Measurements from ENCODE around the gene CTCFL.

Gene CTCFL

DNA sequence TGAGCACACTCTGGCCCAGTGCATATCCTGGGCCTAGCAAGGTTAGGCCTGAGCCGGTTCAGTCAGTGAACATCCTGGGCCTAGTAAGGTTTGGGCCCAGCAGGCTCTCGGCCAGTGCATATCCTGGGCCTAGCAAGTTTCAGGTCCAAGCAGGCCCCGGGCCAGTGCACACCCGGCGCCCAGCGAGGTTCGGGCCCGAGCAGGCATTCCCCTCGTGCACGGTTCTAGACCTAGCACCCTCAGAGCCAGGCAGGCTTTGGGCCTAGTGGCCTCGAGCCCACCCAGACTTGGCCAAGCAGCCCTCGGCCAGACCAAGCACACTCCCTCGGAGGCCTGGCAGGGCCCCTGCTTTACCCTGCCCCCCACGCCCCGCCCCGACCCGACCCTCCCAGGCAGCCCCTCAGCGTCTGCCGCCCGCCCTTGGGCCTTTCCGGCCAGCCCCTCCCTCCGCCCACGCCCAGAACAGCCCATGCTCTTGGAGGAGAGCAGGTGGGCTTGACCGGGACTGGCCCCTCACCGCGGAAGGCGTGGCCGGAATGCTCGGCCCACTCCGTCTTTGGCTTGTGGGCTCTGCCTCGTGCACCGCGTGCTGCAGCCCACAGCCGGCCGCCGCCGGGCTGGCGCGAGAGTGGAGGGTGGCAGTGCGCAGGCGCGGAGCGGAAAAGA, at the start of gene CTCFL:
TSS of gene CTCFL (minus strand) at position 630 of the 666 bp plus-strand sequence. CDS start 935 bp downstream, outside the sequence.
- DNase-seq = no peak

DNA sequence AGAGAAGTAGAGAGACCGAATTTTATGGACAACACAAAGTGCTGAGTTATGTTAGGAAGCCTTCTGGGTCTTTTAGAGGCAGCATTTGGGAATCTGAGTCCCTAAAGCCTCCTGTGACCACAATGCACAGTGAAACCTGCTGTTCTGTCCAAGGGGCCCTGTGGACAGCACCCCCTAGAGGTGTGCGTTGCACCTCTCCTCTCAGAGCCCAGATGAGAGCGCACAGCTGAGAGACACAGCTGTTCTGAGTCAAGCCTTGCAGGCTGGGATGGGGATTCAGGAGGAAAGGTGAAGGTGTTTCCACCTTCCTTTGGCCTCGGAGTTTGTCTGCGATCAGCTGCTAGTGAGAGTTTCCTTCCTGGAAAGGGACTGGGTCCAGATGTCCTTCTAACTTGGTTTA, 49.0 kb upstream of the CTCFL start:
- DNase-seq = no peak

GRCh38 chr20:57573242-57573641, 48.3 kb upstream of the CTCFL start:
- no peak for DNase-seq

GRCh38 chr20:57571782-57572416, 47.0 kb upstream of the CTCFL start:
- no peak for DNase-seq

DNA sequence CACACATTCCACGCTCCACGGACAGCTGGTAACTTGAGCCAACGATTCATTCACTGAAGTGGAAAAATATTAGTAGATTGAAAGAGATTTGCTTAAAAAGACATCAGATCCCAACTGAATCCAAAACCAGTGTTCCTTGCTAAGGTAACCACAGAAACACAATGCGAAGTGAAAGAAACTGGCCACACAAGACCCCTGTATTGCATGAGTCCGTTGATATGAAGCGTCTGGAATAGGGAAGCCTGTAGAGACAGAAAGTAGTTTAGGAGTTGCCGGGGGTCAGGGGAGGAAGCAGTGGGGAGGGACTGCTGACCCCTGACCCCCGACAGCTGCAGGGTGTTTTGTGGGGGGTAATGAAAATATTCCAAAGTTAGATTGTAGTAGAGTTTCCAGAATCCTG, 46.0 kb upstream of the CTCFL start:
- DNase-seq = no peak

DNA sequence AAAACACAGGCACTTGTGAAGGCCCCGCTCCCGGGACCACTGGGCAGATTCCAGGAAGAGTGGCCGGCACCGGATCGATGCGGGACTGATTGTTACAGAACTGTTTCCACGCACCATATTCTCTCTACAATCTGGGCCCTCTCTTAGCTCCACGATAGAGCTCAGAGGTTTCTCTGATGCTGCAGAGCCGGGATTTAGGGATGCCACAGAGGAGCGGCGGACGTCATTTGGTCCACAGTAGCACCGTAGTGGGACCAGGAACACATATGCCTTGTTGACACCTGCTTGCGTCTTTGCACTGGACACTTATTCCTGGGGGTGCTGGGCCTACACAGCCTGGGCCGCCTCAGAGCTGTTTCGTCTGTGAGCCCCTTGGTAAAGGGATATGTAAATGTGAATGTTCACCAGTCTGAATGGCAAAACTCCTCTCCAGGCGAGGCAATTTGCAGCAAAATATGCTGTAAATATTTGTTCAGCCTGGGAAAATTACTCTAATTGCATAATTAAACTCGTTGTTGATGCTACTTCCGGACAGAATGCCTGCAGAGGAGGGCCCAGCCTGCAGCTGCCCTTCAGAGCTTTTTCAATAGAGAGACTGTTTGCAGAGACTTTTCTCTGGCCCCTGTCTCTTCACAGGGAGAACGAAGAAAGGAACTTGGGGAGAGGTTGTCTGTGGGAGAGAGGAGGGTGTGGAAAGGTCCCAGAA, 45.4 kb upstream of the CTCFL start:
- DNase-seq = no peak

DNA sequence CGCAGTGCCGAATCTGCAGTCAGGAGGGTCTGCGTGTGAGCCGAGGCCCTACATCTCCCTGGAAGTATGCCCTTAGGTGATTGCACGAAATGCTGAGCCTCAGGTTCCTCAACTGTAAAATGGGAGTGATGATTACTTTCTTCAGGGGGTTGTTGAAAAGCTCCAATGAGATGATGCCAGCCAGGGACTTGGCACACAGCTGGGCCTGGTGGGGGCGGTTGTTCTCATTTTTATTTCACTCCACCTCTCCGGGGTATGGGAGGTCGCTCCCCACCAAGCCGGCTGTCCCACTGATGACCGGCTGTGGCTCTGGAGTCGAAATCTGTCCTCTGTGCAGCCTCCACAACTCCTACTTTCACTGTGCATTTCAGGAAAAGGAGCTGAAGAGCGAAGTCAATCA, 44.0 kb upstream of the CTCFL start:
- DNase-seq = no peak

DNA sequence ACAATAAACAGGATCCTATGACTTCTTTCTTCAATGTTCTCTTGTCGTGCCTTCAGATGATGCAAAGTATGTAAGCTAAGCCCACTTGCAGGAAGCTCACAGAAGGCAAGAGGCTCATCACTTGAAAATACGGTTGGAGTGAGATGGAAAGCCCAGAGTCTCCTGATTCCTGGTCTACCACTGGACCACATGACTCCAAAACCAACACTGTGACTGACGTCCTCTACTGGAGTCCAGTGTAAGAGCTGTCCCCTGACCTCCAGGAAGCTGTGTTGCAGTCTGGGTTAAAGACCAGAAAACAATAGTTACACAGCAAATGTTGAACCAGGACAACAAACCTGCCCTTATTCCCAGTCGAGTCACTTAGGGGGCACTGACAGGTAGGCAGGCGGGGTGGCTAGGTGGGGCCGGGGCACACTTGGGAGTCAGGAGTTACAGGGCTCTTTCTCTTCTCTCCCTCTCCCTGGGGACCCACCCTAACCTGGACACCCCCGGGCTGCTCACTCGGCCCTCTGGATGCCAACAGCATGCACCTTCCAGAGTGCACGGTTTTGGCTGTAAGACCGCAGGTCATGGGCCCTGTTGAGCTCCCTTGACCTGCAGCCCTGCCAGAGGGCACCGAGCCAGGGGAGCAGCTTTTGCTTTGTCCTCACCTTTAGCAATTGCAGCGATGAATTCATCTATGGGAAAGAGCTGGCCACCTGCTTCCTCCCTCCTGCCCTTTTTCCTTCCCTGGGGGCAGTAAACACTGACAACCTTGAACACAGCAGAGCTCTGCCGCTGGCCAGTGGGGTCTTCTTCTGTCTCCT, 43.4 kb upstream of the CTCFL start:
- no peak for DNase-seq

DNA sequence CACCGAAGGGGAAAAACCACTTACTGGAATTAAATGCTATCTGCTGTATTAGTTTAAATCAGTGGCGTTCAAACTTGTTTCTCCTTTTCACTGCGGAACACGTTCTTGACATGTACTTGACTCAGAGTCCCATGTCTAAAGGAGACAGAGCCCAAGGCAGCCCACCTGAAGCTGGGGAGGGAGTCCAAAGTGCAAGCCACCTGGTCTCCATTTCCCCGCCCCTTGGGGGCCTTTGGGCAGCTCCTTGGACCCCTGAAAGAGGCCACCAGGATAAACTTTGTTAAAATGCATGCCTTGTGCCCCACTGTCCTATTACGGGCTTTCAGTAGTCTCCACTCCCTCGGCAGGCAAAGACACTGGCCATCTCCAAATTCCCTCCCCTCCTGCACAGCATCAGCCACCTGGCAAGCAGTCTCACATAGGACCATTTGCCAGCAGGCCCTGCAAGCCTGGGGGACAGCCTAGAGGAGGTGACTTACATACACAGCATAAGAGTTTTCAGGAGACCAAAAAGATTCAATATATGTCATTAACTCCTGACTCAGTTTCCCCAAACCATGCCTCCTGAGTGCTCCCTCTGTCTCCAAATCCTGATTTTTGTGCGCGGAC, 42.6 kb upstream of the CTCFL start:
- DNase-seq = no peak

- no peak for DNase-seq
Observed at GRCh38 chr20:57566803-57567459, 42.0 kb upstream of the CTCFL start.

GRCh38 chr20:57566399-57566798, 41.5 kb upstream of the CTCFL start:
- no peak for DNase-seq

GRCh38 chr20:57564951-57565642, 40.2 kb upstream of the CTCFL start:
- DNase-seq = no peak

DNA sequence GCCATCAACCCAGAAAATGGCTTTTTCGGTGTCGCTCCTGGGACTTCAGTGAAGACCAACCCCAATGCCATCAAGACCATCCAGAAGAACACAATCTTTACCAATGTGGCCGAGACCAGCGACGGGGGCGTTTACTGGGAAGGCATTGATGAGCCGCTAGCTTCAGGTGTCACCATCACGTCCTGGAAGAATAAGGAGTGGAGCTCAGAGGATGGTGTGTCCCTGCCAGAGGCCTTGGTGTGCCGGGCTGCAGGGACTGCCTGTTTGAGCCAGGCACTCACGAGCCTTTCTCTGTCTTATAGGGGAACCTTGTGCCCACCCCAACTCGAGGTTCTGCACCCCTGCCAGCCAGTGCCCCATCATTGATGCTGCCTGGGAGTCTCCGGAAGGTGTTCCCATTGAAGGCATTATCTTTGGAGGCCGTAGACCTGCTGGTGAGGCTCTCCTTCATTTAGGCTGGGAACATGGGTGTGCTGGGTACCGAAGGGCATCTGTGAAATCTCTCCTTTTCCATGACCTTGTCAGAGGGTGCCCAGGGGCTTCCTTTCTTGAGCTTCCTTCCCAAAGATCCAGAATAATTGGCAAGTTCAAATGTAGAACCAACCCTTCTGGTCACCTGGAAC, 39.4 kb upstream of the CTCFL start:
- DNase-seq = no peak

GRCh38 chr20:57563522-57563921, 38.6 kb upstream of the CTCFL start:
- no peak for DNase-seq

DNA sequence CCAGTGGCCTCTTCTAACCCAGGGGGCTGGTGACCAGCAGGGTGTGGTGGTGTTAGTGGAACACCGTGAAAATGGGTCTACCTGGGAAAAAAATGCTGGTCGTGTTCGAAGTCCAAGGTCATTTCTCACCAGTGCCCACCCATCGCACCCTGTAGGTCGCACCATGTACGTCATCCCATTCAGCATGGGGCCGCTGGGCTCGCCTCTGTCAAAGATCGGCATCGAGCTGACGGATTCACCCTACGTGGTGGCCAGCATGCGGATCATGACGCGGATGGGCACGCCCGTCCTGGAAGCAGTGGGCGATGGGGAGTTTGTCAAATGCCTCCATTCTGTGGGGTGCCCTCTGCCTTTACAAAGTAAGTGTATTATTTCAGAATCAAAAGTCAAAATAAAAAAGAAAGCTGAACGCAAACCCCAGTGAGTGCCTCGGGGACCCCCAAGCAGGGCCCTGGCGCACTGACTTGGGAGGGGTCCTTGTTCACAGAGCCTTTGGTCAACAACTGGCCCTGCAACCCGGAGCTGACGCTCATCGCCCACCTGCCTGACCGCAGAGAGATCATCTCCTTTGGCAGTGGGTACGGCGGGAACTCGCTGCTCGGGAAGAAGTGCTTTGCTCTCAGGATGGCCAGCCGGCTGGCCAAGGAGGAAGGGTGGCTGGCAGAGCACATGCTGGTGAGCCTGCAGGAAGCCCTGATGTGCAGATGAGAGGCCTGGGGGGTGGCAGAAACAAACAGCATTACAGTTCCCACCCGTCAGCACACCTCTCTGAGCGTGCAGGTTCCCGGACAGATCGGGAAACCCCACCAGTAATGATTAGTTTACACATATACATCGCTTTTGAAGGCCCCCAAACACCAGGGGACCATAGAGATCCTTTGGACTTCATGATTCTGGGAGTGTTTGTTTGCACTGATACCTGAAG, 37.9 kb upstream of the CTCFL start:
- no peak for DNase-seq

GRCh38 chr20:57561356-57562279, 36.7 kb upstream of the CTCFL start:
- no peak for DNase-seq

DNA sequence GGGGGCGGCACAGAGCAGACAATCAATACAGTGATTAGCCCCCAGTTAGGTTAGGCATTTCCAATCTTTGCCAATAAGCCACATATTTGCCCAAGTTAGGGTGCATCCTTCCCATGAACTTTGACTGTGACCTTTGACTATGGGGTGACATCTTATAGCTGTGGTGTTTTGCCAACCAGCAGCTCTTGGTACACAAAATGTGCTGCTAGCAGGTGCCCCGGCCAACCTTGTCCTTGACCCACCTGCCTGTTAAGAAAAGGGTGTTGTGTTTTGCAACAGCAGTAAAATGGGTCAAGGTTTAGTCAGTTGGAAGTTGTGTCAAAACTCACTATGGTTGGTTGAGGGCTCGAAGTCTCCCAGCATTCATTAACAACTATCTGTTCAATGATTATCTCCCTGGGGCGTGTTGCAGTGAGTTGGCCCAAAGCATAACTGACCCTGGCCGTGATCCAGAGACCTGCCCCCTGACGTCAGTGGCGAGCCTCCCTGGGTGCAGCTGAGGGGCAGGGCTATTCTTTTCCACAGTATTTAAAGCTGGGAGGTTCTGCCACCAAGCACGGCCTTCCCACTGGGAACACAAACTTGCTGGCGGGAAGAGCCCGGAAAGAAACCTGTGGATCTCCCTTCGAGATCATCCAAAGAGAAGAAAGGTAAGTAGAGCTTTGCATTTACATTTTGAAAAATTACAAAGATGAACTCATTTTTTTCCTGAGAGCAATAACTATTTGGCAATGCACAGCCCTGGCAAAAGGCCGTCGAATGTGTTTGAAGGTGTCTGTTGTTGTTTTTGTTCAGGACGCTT, 35.8 kb upstream of the CTCFL start, which contains the start of gene PCK1:
TSS of gene PCK1 (plus strand) at position 557 of the 802 bp plus-strand sequence. CDS start 302 bp downstream, outside the sequence.
- peak; percentile 41 for DNase-seq
